WTC11 (cell line): ENCODE measurements around the gene NPAS3.

Experiments used
- FOXJ3 ChIP-seq: sonication (generic); formaldehyde crosslinking; IDR thresholded peaks from 2 replicates; pipeline ENCODE4 v1.9.0; 2021; ENCODE audit warnings: missing genetic modification reagents, mild to moderate bottlenecking, borderline replicate concordance
- FOXK1 ChIP-seq: sonication (generic); formaldehyde crosslinking; IDR thresholded peaks from 2 replicates; pipeline ENCODE4 v1.8.0; 2022; ENCODE audit warnings: mild to moderate bottlenecking, moderate library complexity, missing genetic modification reagents
- JUN ChIP-seq: sonication (generic); formaldehyde crosslinking; IDR thresholded peaks from 2 replicates; pipeline ENCODE4 v1.8.0; 2023; ENCODE audit warnings: mild to moderate bottlenecking, missing genetic modification reagents
- RELA ChIP-seq: sonication (generic); formaldehyde crosslinking; IDR thresholded peaks from 2 replicates; pipeline ENCODE4 v1.8.1; 2022; ENCODE audit warnings: missing genetic modification reagents, mild to moderate bottlenecking, borderline replicate concordance
- TF ChIP-seq, protein P1 (sequence below): sonication (generic); formaldehyde crosslinking; IDR thresholded peaks from 2 replicates; pipeline ENCODE4 v1.8.0; 2023; ENCODE audit warnings: missing genetic modification reagents
- TF ChIP-seq, protein P2 (sequence below): fragments of 200-600 bp; IDR thresholded peaks from 2 replicates; pipeline ENCODE4 v1.8.0; 2022; ENCODE audit warnings: antibody characterized with exemption
- TF ChIP-seq, protein P3 (sequence below): sonication (generic); formaldehyde crosslinking; IDR thresholded peaks from 2 replicates; pipeline ENCODE4 v1.8.0; 2022; ENCODE audit warnings: mild to moderate bottlenecking, missing genetic modification reagents
- TF ChIP-seq, protein P4 (sequence below): sonication (generic); formaldehyde crosslinking; IDR thresholded peaks from 2 replicates; pipeline ENCODE4 v1.8.0; 2022; ENCODE audit warnings: mild to moderate bottlenecking, missing genetic modification reagents
- TF ChIP-seq, protein P5 (sequence below): sonication (generic); formaldehyde crosslinking; IDR thresholded peaks from 2 replicates; pipeline ENCODE4 v1.8.1; 2022; ENCODE audit warnings: mild to moderate bottlenecking, missing genetic modification reagents, moderate library complexity, borderline replicate concordance

DNA sequence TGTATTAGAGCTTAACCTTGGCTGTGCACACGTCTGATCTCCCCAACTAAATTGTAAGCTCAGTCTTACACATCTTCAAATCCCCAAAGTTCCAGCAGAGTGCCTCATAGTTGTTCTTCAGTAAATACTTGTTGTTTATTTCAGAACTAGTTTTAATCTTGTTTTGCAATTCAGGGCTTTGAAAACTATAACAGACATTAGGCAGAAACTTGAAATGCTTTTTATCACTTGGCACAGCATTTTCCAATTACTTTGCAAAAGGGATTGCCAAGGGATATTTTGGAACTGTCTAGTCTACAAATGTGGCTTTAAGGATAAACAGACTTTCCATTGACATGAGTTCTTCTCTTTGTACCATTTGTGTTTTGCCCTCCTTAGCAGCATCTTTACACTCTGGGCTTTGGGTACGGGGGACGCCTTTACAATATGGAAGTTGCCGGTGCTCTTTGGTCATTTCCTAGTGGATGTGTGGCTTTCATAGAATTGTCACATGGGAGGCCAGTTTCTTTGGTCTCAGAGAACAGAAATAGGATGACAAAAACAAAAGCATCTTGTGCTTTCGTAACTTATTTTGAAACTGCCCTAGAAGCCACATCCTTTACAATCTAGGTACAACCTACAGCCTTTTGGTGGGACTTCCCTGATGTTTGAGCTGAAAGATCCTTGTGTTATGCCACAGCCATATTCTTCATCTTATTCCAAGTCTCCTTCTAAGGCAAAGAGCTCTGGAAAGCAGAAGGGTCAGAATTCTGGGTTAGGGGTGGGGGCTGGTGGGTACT lies 96.9 kb downstream of the NPAS3 start:
- no peak for TF ChIP-seq RELA (CRISPR knock-in tag)
- TF ChIP-seq, protein P1, sequence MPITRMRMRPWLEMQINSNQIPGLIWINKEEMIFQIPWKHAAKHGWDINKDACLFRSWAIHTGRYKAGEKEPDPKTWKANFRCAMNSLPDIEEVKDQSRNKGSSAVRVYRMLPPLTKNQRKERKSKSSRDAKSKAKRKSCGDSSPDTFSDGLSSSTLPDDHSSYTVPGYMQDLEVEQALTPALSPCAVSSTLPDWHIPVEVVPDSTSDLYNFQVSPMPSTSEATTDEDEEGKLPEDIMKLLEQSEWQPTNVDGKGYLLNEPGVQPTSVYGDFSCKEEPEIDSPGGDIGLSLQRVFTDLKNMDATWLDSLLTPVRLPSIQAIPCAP: no peak
- TF ChIP-seq, protein P2, sequence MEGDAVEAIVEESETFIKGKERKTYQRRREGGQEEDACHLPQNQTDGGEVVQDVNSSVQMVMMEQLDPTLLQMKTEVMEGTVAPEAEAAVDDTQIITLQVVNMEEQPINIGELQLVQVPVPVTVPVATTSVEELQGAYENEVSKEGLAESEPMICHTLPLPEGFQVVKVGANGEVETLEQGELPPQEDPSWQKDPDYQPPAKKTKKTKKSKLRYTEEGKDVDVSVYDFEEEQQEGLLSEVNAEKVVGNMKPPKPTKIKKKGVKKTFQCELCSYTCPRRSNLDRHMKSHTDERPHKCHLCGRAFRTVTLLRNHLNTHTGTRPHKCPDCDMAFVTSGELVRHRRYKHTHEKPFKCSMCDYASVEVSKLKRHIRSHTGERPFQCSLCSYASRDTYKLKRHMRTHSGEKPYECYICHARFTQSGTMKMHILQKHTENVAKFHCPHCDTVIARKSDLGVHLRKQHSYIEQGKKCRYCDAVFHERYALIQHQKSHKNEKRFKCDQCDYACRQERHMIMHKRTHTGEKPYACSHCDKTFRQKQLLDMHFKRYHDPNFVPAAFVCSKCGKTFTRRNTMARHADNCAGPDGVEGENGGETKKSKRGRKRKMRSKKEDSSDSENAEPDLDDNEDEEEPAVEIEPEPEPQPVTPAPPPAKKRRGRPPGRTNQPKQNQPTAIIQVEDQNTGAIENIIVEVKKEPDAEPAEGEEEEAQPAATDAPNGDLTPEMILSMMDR: no peak
- TF ChIP-seq FOXJ3 (CRISPR knock-in tag): no peak
- TF ChIP-seq, protein P3, sequence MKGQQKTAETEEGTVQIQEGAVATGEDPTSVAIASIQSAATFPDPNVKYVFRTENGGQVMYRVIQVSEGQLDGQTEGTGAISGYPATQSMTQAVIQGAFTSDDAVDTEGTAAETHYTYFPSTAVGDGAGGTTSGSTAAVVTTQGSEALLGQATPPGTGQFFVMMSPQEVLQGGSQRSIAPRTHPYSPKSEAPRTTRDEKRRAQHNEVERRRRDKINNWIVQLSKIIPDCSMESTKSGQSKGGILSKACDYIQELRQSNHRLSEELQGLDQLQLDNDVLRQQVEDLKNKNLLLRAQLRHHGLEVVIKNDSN (CRISPR knock-in tag): no peak
- TF ChIP-seq FOXK1: no peak
- TF ChIP-seq, protein P4, sequence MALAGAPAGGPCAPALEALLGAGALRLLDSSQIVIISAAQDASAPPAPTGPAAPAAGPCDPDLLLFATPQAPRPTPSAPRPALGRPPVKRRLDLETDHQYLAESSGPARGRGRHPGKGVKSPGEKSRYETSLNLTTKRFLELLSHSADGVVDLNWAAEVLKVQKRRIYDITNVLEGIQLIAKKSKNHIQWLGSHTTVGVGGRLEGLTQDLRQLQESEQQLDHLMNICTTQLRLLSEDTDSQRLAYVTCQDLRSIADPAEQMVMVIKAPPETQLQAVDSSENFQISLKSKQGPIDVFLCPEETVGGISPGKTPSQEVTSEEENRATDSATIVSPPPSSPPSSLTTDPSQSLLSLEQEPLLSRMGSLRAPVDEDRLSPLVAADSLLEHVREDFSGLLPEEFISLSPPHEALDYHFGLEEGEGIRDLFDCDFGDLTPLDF (CRISPR knock-in tag): no peak
- TF ChIP-seq, protein P5, sequence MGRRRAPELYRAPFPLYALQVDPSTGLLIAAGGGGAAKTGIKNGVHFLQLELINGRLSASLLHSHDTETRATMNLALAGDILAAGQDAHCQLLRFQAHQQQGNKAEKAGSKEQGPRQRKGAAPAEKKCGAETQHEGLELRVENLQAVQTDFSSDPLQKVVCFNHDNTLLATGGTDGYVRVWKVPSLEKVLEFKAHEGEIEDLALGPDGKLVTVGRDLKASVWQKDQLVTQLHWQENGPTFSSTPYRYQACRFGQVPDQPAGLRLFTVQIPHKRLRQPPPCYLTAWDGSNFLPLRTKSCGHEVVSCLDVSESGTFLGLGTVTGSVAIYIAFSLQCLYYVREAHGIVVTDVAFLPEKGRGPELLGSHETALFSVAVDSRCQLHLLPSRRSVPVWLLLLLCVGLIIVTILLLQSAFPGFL (CRISPR knock-in tag): no peak
- no peak for TF ChIP-seq JUN (CRISPR knock-in tag)
